Measurements from ENCODE around the gene PIEZO1. TPM values are rescaled to one million over a fixed set of nuclear protein-coding genes. Genes with fewer than 3 reads are reported as not detected.

Gene PIEZO1
- total RNA-seq, 6 experiments from 2014 or later, result 238 to 293 (median 264) TPM

- Mint-ChIP-seq H3K36me3 (ENCODE audit: low read depth) (peaks cover 12% of the 10 kb centered on the region; the same call in 1 of the 2 replicates), H3K4me1 (ENCODE audit: low read depth) (no peaks in the 10 kb centered on the region), H3K27me3 (ENCODE audit: insufficient read depth) (peaks cover 4% of the 10 kb centered on the region), H3K9me3 (no peaks in the 10 kb centered on the region), H3K27ac (no peak overlapping the region), H3K4me3 (no peak overlapping the region)
- TF ChIP-seq CTCF (IDR thresholded peaks at IDR 0.05), result no peak
- DNase-seq, result no peak
These were observed 52.7 kb downstream of the PIEZO1 start for GRCh38 chr16:88732172-88732960.

GRCh38 chr16:88731699-88732098 is 53.3 kb downstream of the PIEZO1 start:
- Mint-ChIP-seq H3K9me3 (no peaks in the 10 kb centered on the region), H3K36me3 (ENCODE audit: low read depth) (peaks cover 12% of the 10 kb centered on the region; the same call in 1 of the 2 replicates), H3K27ac (no peak overlapping the region), H3K4me1 (ENCODE audit: low read depth) (no peaks in the 10 kb centered on the region), H3K27me3 (ENCODE audit: insufficient read depth) (peaks cover 4% of the 10 kb centered on the region), H3K4me3 (no peak overlapping the region)
- no peak for DNase-seq
- no peak for TF ChIP-seq CTCF (IDR thresholded peaks at IDR 0.05)

GRCh38 chr16:88730632-88731607 is 54.1 kb downstream of the PIEZO1 start:
- TF ChIP-seq CTCF (IDR thresholded peaks at IDR 0.05), result no peak
- H3K4me3 Mint-ChIP-seq, result no peak overlapping the region
- no peak for DNase-seq
- H3K27ac Mint-ChIP-seq, result peak overlapping the region; percentile 45; the same call in 1 of the 2 replicates
- H3K36me3 Mint-ChIP-seq (ENCODE audit: low read depth), result peaks cover 12% of the 10 kb centered on the region; the same call in 1 of the 2 replicates
- H3K9me3 Mint-ChIP-seq, result no peaks in the 10 kb centered on the region
- H3K4me1 Mint-ChIP-seq (ENCODE audit: low read depth), result no peaks in the 10 kb centered on the region
- peaks cover 4% of the 10 kb centered on the region for H3K27me3 Mint-ChIP-seq (ENCODE audit: insufficient read depth)

GRCh38 chr16:88727871-88728270 is 57.1 kb downstream of the PIEZO1 start:
- DNase-seq, result no peak
- Mint-ChIP-seq H3K4me1 (ENCODE audit: low read depth) (no peaks in the 10 kb centered on the region), H3K27me3 (ENCODE audit: insufficient read depth) (peaks cover 4% of the 10 kb centered on the region), H3K9me3 (no peaks in the 10 kb centered on the region), H3K4me3 (no peak overlapping the region), H3K36me3 (ENCODE audit: low read depth) (peaks cover 12% of the 10 kb centered on the region; the same call in 1 of the 2 replicates), H3K27ac (no peak overlapping the region)
- no peak for TF ChIP-seq CTCF (IDR thresholded peaks at IDR 0.05)

- Mint-ChIP-seq H3K9me3 (no peaks in the 10 kb centered on the region), H3K36me3 (ENCODE audit: low read depth) (peaks cover 12% of the 10 kb centered on the region; the same call in 1 of the 2 replicates), H3K4me3 (no peak overlapping the region), H3K4me1 (ENCODE audit: low read depth) (no peaks in the 10 kb centered on the region), H3K27me3 (ENCODE audit: insufficient read depth) (peaks cover 4% of the 10 kb centered on the region), H3K27ac (no peak overlapping the region)
- DNase-seq, result no peak
- TF ChIP-seq CTCF (IDR thresholded peaks at IDR 0.05), result no peak
These were observed 58.0 kb downstream of the PIEZO1 start for GRCh38 chr16:88726981-88727380.
